HG02759 (cell line): ENCODE measurements around the gene HOXB6.

Experiments
- ATAC-seq: cut with Tn5 transposase; IDR thresholded peaks from one replicate; pipeline ENCODE4 v1.9.1; 2021; ENCODE audit warnings: mild to moderate bottlenecking, moderate library complexity; ENCODE audit not compliant: unreplicated experiment

The HOXB6 gene

GRCh38 chr17:48569674-48570324 lies 35.0 kb downstream of the HOXB6 start:
- ATAC-seq, result no peak

- ATAC-seq, result no peak
Observed at GRCh38 chr17:48569240-48569582, 35.6 kb downstream of the HOXB6 start.

GRCh38 chr17:48568499-48569239 lies 36.1 kb downstream of the HOXB6 start:
- no peak for ATAC-seq

GRCh38 chr17:48567646-48568354 lies 37.0 kb downstream of the HOXB6 start:
- ATAC-seq, result no peak

- ATAC-seq, result no peak
Observed at GRCh38 chr17:48567209-48567608, 37.6 kb downstream of the HOXB6 start.

GRCh38 chr17:48566717-48567116 lies 38.1 kb downstream of the HOXB6 start:
- ATAC-seq, result no peak

- ATAC-seq, result no peak
Observed at GRCh38 chr17:48565925-48566710, 38.7 kb downstream of the HOXB6 start.

GRCh38 chr17:48565022-48565554 lies 39.7 kb downstream of the HOXB6 start:
- no peak for ATAC-seq

- ATAC-seq, result no peak
Observed at GRCh38 chr17:48564188-48565021, 40.4 kb downstream of the HOXB6 start.

- no peak for ATAC-seq
Observed at GRCh38 chr17:48563867-48564187, 41.0 kb downstream of the HOXB6 start.

- no peak for ATAC-seq
Observed at GRCh38 chr17:48563385-48563838, 41.4 kb downstream of the HOXB6 start.

- ATAC-seq, result no peak
Observed at GRCh38 chr17:48562934-48563333, 41.9 kb downstream of the HOXB6 start.

GRCh38 chr17:48561884-48562810 lies 42.6 kb downstream of the HOXB6 start:
- peak; percentile 75 for ATAC-seq

- ATAC-seq, result no peak
Observed at GRCh38 chr17:48559840-48560817, 44.7 kb downstream of the HOXB6 start.

- ATAC-seq, result no peak
Observed at GRCh38 chr17:48559122-48559839, 45.5 kb downstream of the HOXB6 start.

GRCh38 chr17:48558831-48559121 lies 46.0 kb downstream of the HOXB6 start:
- no peak for ATAC-seq

GRCh38 chr17:48558057-48558830 lies 46.5 kb downstream of the HOXB6 start:
- ATAC-seq, result no peak
